ENCODE data around the gene NANOS3.

NANOS3 gene

GRCh38 chr19:13864667-13865570 lies 12.0 kb upstream of the NANOS3 start:
- DNase-seq (ENCODE audit: low read depth): no peak

GRCh38 chr19:13865571-13866462 lies 11.1 kb upstream of the NANOS3 start:
- DNase-seq (ENCODE audit: low read depth): no peak

- DNase-seq (ENCODE audit: low read depth): no peak
Observed at GRCh38 chr19:13866463-13867046, 10.4 kb upstream of the NANOS3 start.

GRCh38 chr19:13868663-13869062 lies 8.3 kb upstream of the NANOS3 start:
- DNase-seq (ENCODE audit: low read depth): no peak

GRCh38 chr19:13869281-13869680 lies 7.7 kb upstream of the NANOS3 start:
- DNase-seq (ENCODE audit: low read depth): no peak

GRCh38 chr19:13870873-13871272 lies 6.1 kb upstream of the NANOS3 start:
- DNase-seq (ENCODE audit: low read depth): no peak

- no peak for DNase-seq (ENCODE audit: low read depth)
Observed at GRCh38 chr19:13872339-13872694, 4.6 kb upstream of the NANOS3 start.

- DNase-seq (ENCODE audit: low read depth): no peak
Observed at GRCh38 chr19:13872695-13873389, 4.1 kb upstream of the NANOS3 start.

GRCh38 chr19:13873834-13874515 lies 3.0 kb upstream of the NANOS3 start:
- no peak for DNase-seq (ENCODE audit: low read depth)

GRCh38 chr19:13875824-13876223 lies 1.1 kb upstream of the NANOS3 start:
- no peak for DNase-seq (ENCODE audit: low read depth)

GRCh38 chr19:13877303-13877702 lies 369 bp downstream of the NANOS3 start:
- DNase-seq (ENCODE audit: low read depth): no peak

- peak; percentile 98 for DNase-seq (ENCODE audit: low read depth)
Observed at GRCh38 chr19:13880059-13881043, 3.4 kb downstream of the NANOS3 start.

GRCh38 chr19:13881251-13881691 lies 4.3 kb downstream of the NANOS3 start:
- no peak for DNase-seq (ENCODE audit: low read depth)

- no peak for DNase-seq (ENCODE audit: low read depth)
Observed at GRCh38 chr19:13881692-13882418, 4.9 kb downstream of the NANOS3 start.

- DNase-seq (ENCODE audit: low read depth): no peak
Observed at GRCh38 chr19:13882419-13882795, 5.5 kb downstream of the NANOS3 start.

- DNase-seq (ENCODE audit: low read depth): no peak
Observed at GRCh38 chr19:13882836-13883235, 5.9 kb downstream of the NANOS3 start.

GRCh38 chr19:13883516-13884064 lies 6.7 kb downstream of the NANOS3 start:
- DNase-seq (ENCODE audit: low read depth): no peak

GRCh38 chr19:13884726-13885591 lies 8.0 kb downstream of the NANOS3 start:
- no peak for DNase-seq (ENCODE audit: low read depth)

All from stimulated activated CD8-positive, alpha-beta memory T cell treated with anti-CD3 and anti-CD28 coated beads, Interleukin-12 subunit alpha, Interleukin-12 subunit beta, amount 100 ng/mL, for 1 hour (primary cell).